Smooth muscle cell (in vitro differentiated cells): ENCODE results near the gene SH2D3A. TPM values are rescaled to one million over a fixed set of nuclear protein-coding genes. Genes with fewer than 3 reads are reported as not detected.

Source experiments
- DNase-seq: peaks from one replicate; lab custom pipeline; 2025; ENCODE audit not compliant: unreplicated experiment; lab: John Stamatoyannopoulos, UW
- H2AFZ ChIP-seq: fragments of 200-600 bp; sonication (generic); 2 replicates; pipeline ENCODE4 v1.6.0; 2016; ENCODE audit warnings: antibody characterized with exemption, low read depth, mild to moderate bottlenecking
- H3F3A ChIP-seq: fragments of 200-600 bp; sonication (generic); 2 replicates; pipeline ENCODE4 v1.6.0; 2017; ENCODE audit warnings: antibody characterized with exemption, low read depth
- H3K27ac ChIP-seq: fragments of 200-600 bp; sonication (generic); 2 replicates; pipeline ENCODE4 v1.5.1; 2016; ENCODE audit warnings: low read depth, mild to moderate bottlenecking
- H3K27me3 ChIP-seq: fragments of 200-600 bp; sonication (generic); 2 replicates; pipeline ENCODE4 v1.6.1; 2016; ENCODE audit warnings: low read depth, mild to moderate bottlenecking
- H3K36me3 ChIP-seq: fragments of 200-600 bp; sonication (generic); 2 replicates; pipeline ENCODE4 v1.5.1; 2016; ENCODE audit warnings: low read depth
- H3K4me1 ChIP-seq: fragments of 200-600 bp; sonication (generic); 2 replicates; pipeline ENCODE4 v1.5.1; 2016; ENCODE audit warnings: low read depth
- H3K4me2 ChIP-seq: fragments of 200-600 bp; sonication (generic); 2 replicates; pipeline ENCODE4 v1.6.0; 2016; ENCODE audit warnings: mild to moderate bottlenecking
- H3K4me3 ChIP-seq: fragments of 200-600 bp; sonication (generic); 2 replicates; pipeline ENCODE4 v1.5.1; 2016; ENCODE audit warnings: mild to moderate bottlenecking
- H3K79me2 ChIP-seq: fragments of 200-600 bp; sonication (generic); 2 replicates; pipeline ENCODE4 v1.6.0; 2016; ENCODE audit warnings: low read depth, mild to moderate bottlenecking
- H3K9ac ChIP-seq: fragments of 200-600 bp; sonication (generic); 2 replicates; pipeline ENCODE4 v1.6.0; 2016; ENCODE audit warnings: low read depth
- H3K9me3 ChIP-seq: fragments of 200-600 bp; sonication (generic); replicated peaks from 2 replicates; pipeline ENCODE4 v1.5.1; 2016; ENCODE audit warnings: low read depth
- H4K20me1 ChIP-seq: fragments of 200-600 bp; sonication (generic); 2 replicates; pipeline ENCODE4 v1.6.0; 2016; ENCODE audit warnings: low read depth
- CTCF ChIP-seq: fragments of 200-600 bp; sonication (generic); IDR thresholded peaks from 2 replicates; pipeline ENCODE4 v1.5.1; 2017; ENCODE audit warnings: borderline replicate concordance, mild to moderate bottlenecking, antibody characterized with exemption; ENCODE audit not compliant: insufficient read depth, poor library complexity, severe bottlenecking
- WGBS: methylation state at CpG from one replicate; pipeline ENCODE4 v1.1.7; 2016; ENCODE audit warnings: low lambda C conversion rate; 5-methylcytosine and 5-hydroxymethylcytosine counted together
- polyA plus RNA-seq: library from polyadenylated mRNA; unstranded; fragments of >200 nt; fragmentation: Nextera tagmentation; extraction: Ambion mirVana; gene quantifications from 2 replicates; pipeline ENCODE4 v1.2.1, GENCODE V29; 2016
- total RNA-seq: library from RNA; depleted of rRNA; stranded (reverse); fragments of >200 nt; gene quantifications from 2 replicates; pipeline ENCODE4 v1.2.3, GENCODE V29; 2014

Gene SH2D3A
- total and polyA plus RNA-seq, 2 experiments from 2014 or later, result 6.2 to 9.3 TPM

GRCh38 chr19:6729573-6730152, 37.6 kb downstream of the SH2D3A start:
- TF ChIP-seq CTCF, result no peak
- no peaks in the 10 kb centered on the region for H3K27me3 ChIP-seq
- no peak overlapping the region for H3K4me2 ChIP-seq
- DNase-seq, result no peak
- WGBS, result 92% methylated on average over 19 of the region's 23 CpGs
- no peaks in the 10 kb centered on the region for H3F3A ChIP-seq
- no peaks in the 10 kb centered on the region for H3K36me3 ChIP-seq
- H2AFZ ChIP-seq, result no peak overlapping the region
- no peaks in the 10 kb centered on the region for H4K20me1 ChIP-seq
- no peaks in the 10 kb centered on the region for H3K9me3 ChIP-seq
- no peak overlapping the region for H3K9ac ChIP-seq
- no peaks in the 10 kb centered on the region for H3K4me1 ChIP-seq
- no peak overlapping the region for H3K4me3 ChIP-seq
- H3K27ac ChIP-seq, result no peak overlapping the region
- no peaks in the 10 kb centered on the region for H3K79me2 ChIP-seq

- Histone ChIP-seq H3K27ac (no peak overlapping the region), H3K4me2 (no peak overlapping the region), H3K79me2 (no peaks in the 10 kb centered on the region), H4K20me1 (no peaks in the 10 kb centered on the region), H3K9ac (no peak overlapping the region), H3K9me3 (no peaks in the 10 kb centered on the region), H3K4me1 (no peaks in the 10 kb centered on the region), H3K4me3 (no peak overlapping the region), H2AFZ (no peak overlapping the region), H3K36me3 (no peaks in the 10 kb centered on the region), H3K27me3 (no peaks in the 10 kb centered on the region), H3F3A (no peaks in the 10 kb centered on the region)
- WGBS, result 88% methylated on average over 8 of the region's 8 CpGs
- DNase-seq, result no peak
- no peak for TF ChIP-seq CTCF
Observed at GRCh38 chr19:6728346-6728745, 38.9 kb downstream of the SH2D3A start.

GRCh38 chr19:6725513-6726231, 41.6 kb downstream of the SH2D3A start:
- Histone ChIP-seq H3K27ac (no peak overlapping the region), H4K20me1 (no peaks in the 10 kb centered on the region), H3K4me1 (no peaks in the 10 kb centered on the region), H3F3A (no peaks in the 10 kb centered on the region), H2AFZ (no peak overlapping the region), H3K79me2 (no peaks in the 10 kb centered on the region), H3K36me3 (no peaks in the 10 kb centered on the region), H3K9me3 (no peaks in the 10 kb centered on the region), H3K9ac (no peak overlapping the region), H3K27me3 (no peaks in the 10 kb centered on the region), H3K4me3 (no peak overlapping the region), H3K4me2 (no peak overlapping the region)
- no peak for DNase-seq
- TF ChIP-seq CTCF, result no peak
- 90% methylated on average over 16 of the region's 16 CpGs for WGBS
